ENCODE results near the gene ANTXR1. TPM values are rescaled to one million over a fixed set of nuclear protein-coding genes. Genes with fewer than 3 reads are reported as not detected.

Gene ANTXR1
- total and polyA plus RNA-seq, 5 donors, result 13.8 to 49.4 (median 36.7) TPM

- 76% methylated on average over 4 of the region's 4 CpGs for whole genome bisulfite sequencing
- DNase-seq (peak in 1 of 3 donors; percentile 60), ATAC-seq (peak in 1 of 2 donors; percentile 39)
- Histone ChIP-seq H3K27ac (ENCODE audit: low read length) (no peak overlapping the region), H3K27me3 (ENCODE audit: control insufficient read depth, insufficient read depth) (no peaks in the 10 kb centered on the region), H3K4me1 (ENCODE audit: control insufficient read depth, insufficient read depth, low read length) (peaks cover 9% of the 10 kb centered on the region), H3K4me3 (ENCODE audit: low read length) (no peak overlapping the region), H3K9me3 (ENCODE audit: control insufficient read depth, low read length) (no peaks in the 10 kb centered on the region)
- intact Hi-C loops (cut with DNase I), result no loop called here
Measured at GRCh38 chr2:69213782-69214181, 200.8 kb downstream of the ANTXR1 start.

DNA sequence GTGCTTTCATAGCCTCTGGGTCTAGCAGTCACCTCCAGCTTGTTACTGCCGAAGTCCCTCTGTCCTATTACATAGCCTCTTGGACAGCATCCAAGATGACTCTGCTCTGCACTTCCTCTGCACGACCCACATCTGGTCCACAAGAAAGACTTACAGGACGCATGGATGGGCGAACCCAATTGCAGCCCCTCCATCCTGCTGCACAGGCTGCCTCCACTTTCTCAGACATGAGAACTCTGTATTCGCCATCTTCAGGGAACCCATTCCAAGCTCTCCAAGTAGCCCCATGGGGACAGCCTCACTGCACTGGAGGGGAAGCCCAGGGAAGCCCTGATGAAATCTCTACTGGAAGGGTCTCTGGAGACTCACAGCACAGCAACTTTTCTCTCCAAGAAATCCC is 201.9 kb downstream of the ANTXR1 start:
- ATAC-seq, result peak; percentile 73 to 79
- peak overlapping the region; percentile 40 for H3K27ac ChIP-seq (ENCODE audit: low read length)
- intact Hi-C loops (cut with DNase I), result no loop called here
- WGBS, result 33% methylated on average over 5 of the region's 5 CpGs
- peaks cover 9% of the 10 kb centered on the region for H3K4me1 ChIP-seq (ENCODE audit: control insufficient read depth, insufficient read depth, low read length)
- H3K9me3 ChIP-seq (ENCODE audit: control insufficient read depth, low read length), result no peaks in the 10 kb centered on the region
- no peaks in the 10 kb centered on the region for H3K27me3 ChIP-seq (ENCODE audit: control insufficient read depth, insufficient read depth)
- DNase-seq, result peak in 1 of 3 donors; percentile 53
- H3K4me3 ChIP-seq (ENCODE audit: low read length), result no peak overlapping the region

GRCh38 chr2:69216535-69217332 is 203.8 kb downstream of the ANTXR1 start:
- Histone ChIP-seq H3K4me1 (ENCODE audit: control insufficient read depth, insufficient read depth, low read length) (peaks cover 9% of the 10 kb centered on the region), H3K27me3 (ENCODE audit: control insufficient read depth, insufficient read depth) (no peaks in the 10 kb centered on the region), H3K4me3 (ENCODE audit: low read length) (no peak overlapping the region), H3K9me3 (ENCODE audit: control insufficient read depth, low read length) (no peaks in the 10 kb centered on the region), H3K27ac (ENCODE audit: low read length) (no peak overlapping the region)
- DNase-seq (peak in 1 of 3 donors; percentile 21), ATAC-seq (no peak)
- intact Hi-C loops (cut with DNase I), result no loop called here
- 41% methylated on average over 4 of the region's 4 CpGs for whole genome bisulfite sequencing

DNA sequence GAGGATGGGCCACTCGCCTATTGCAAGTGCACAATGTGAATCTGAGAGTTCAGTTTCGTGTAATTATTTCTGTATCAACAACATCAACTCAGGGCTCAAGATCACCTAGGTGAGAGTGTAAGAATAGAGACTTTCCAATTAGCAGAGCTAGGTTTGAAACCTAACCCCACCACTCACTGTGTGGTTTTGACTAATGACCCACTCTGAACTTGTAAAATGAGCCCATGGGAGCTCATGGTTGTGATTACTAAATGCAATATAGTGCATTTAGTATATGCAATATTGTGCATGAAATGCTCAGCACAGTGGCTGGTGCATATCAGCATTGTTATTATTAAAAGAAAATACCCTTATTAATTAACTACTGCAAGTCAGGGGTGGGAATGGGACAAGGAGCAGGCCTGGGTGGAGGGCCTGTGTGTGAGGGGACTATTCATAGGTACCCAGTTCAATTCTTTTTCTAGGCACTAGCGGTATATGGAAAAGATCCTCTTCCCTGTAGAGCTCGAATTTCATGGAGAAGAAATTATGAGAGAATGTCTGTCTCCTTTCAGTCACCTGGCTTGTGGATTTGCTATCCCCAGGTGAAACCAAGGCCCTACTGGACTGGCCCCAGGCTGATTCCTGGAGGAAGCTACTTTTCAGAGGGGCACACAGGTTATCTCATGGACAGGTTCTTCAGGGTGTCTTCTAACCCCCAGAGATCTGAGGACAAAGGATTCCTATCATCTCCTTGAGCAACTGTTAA is 204.5 kb downstream of the ANTXR1 start:
- Histone ChIP-seq H3K4me1 (ENCODE audit: control insufficient read depth, insufficient read depth, low read length) (peaks cover 12% of the 10 kb centered on the region), H3K27me3 (ENCODE audit: control insufficient read depth, insufficient read depth) (no peaks in the 10 kb centered on the region), H3K9me3 (ENCODE audit: control insufficient read depth, low read length) (no peaks in the 10 kb centered on the region), H3K4me3 (ENCODE audit: low read length) (no peak overlapping the region), H3K27ac (ENCODE audit: low read length) (no peak overlapping the region)
- intact Hi-C loops (cut with DNase I), result no loop called here
- WGBS, result 79% methylated on average over 4 of the region's 4 CpGs
- ATAC-seq (no peak), DNase-seq (no peak)

DNA sequence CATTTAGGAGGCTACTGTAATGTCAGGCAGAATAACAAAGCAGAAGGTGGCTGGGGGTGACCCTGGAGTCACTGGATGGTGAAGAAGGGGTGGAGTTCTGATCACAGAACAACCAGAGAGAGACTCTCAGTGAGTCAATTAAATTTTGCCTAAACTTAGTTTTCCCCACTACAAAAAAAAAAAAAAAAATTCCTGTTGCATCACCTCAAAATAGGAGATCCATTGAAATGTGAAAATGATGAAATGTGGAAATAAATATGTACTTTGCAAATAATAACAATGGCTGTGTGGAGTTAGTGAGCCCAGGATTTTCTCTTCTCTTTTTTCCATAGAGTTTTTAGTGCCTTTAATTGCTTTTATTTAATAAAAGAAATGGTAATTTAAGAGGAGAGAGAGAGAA is 208.5 kb downstream of the ANTXR1 start:
- no peak for DNase-seq
- no peak overlapping the region for H3K27ac ChIP-seq (ENCODE audit: low read length)
- ATAC-seq, result no peak
- H3K27me3 ChIP-seq (ENCODE audit: control insufficient read depth, insufficient read depth), result no peaks in the 10 kb centered on the region
- intact Hi-C loops (cut with DNase I), result no loop called here
- no peaks in the 10 kb centered on the region for H3K9me3 ChIP-seq (ENCODE audit: control insufficient read depth, low read length)
- H3K4me1 ChIP-seq (ENCODE audit: control insufficient read depth, insufficient read depth, low read length), result peaks cover 7% of the 10 kb centered on the region
- no peak overlapping the region for H3K4me3 ChIP-seq (ENCODE audit: low read length)

- DNase-seq (no peak), ATAC-seq (peak in 1 of 2 donors; percentile 6)
- no peaks in the 10 kb centered on the region for H3K9me3 ChIP-seq (ENCODE audit: control insufficient read depth, low read length)
- H3K27me3 ChIP-seq (ENCODE audit: control insufficient read depth, insufficient read depth), result no peaks in the 10 kb centered on the region
- peaks cover 7% of the 10 kb centered on the region for H3K4me1 ChIP-seq (ENCODE audit: control insufficient read depth, insufficient read depth, low read length)
- no peak overlapping the region for H3K4me3 ChIP-seq (ENCODE audit: low read length)
- peak overlapping the region; percentile 66 for H3K27ac ChIP-seq (ENCODE audit: low read length)
- WGBS, result 72% methylated on average over 6 of the region's 6 CpGs
- intact Hi-C loops (cut with DNase I), result no loop called here
Measured at GRCh38 chr2:69221960-69222751, 209.2 kb downstream of the ANTXR1 start.

DNA sequence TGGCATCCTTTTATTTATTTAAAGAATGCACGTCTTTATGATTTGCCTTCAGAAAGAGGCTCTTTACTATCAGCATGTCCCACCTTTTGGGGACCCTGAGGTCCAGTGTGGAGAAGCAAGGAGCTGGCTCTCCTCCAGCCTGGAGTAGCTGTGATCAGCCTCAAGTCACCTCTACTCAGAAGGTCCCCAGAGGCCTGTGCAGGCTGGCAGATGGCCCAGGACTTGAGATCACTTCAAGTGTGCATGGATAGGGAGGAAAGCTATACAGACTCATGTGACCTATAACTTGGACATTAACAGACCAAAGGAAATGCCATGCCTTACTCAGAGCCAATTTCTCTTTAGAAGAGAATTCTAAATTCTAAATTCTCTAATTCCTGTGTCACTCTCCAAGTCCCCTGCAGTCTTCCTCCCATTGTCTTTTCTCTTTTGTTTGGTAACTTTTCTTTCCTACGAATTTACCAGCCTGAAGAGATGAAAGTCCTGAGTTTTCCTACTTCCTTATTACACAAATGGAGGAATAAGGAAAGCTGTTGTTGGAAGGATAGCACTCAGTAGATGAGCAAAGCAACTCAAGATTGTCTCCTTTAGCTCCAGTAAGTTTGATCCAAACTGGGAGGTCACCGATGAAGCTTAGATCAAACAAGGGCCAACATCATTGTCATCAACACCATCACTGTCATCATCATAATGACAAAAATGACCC is 210.1 kb downstream of the ANTXR1 start:
- peak; percentile 60 to 89 (median 89) for DNase-seq
- ATAC-seq, result peak; percentile 70 to 79
- Histone ChIP-seq H3K27ac (ENCODE audit: low read length) (no peak overlapping the region), H3K4me3 (ENCODE audit: low read length) (no peak overlapping the region), H3K4me1 (ENCODE audit: control insufficient read depth, insufficient read depth, low read length) (peaks cover 7% of the 10 kb centered on the region), H3K27me3 (ENCODE audit: control insufficient read depth, insufficient read depth) (no peaks in the 10 kb centered on the region), H3K9me3 (ENCODE audit: control insufficient read depth, low read length) (no peaks in the 10 kb centered on the region)
- intact Hi-C loops (cut with DNase I), result no loop called here
- 58% methylated on average over 3 of the region's 3 CpGs for WGBS

- no peak for DNase-seq
- Histone ChIP-seq H3K27ac (ENCODE audit: low read length) (no peak overlapping the region), H3K4me3 (ENCODE audit: low read length) (no peak overlapping the region), H3K4me1 (ENCODE audit: control insufficient read depth, insufficient read depth, low read length) (peaks cover 9% of the 10 kb centered on the region), H3K9me3 (ENCODE audit: control insufficient read depth, low read length) (no peaks in the 10 kb centered on the region), H3K27me3 (ENCODE audit: control insufficient read depth, insufficient read depth) (no peaks in the 10 kb centered on the region)
- intact Hi-C loops (cut with DNase I), result no loop called here
- WGBS, result 93% methylated on average over 6 of the region's 6 CpGs
- ATAC-seq, result no peak
Measured at GRCh38 chr2:69223759-69224511, 211.0 kb downstream of the ANTXR1 start.

DNA sequence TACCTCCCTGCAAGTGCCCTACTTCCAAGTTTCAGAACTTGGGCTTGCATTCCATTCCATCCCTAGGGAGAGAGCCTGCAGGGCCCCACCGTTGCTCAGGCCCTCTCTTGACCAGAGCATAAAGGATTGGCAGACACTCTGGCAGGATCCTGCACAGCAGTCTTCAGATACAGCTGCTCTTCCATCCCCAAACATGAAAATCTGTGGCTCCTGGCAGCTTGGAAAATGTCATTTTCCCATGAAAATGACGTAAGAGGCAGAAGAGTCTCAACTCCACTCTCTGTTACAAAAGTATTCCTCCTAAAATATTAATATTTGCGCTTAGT is 211.5 kb downstream of the ANTXR1 start:
- intact Hi-C loops (cut with DNase I), result no loop called here
- ATAC-seq (peak in 1 of 2 donors; percentile 48), DNase-seq (no peak)
- H3K27ac ChIP-seq (ENCODE audit: low read length), result no peak overlapping the region
- H3K27me3 ChIP-seq (ENCODE audit: control insufficient read depth, insufficient read depth), result no peaks in the 10 kb centered on the region
- peaks cover 9% of the 10 kb centered on the region for H3K4me1 ChIP-seq (ENCODE audit: control insufficient read depth, insufficient read depth, low read length)
- H3K4me3 ChIP-seq (ENCODE audit: low read length), result no peak overlapping the region
- no peaks in the 10 kb centered on the region for H3K9me3 ChIP-seq (ENCODE audit: control insufficient read depth, low read length)
- 44% methylated on average over 3 of the region's 3 CpGs for WGBS

DNA sequence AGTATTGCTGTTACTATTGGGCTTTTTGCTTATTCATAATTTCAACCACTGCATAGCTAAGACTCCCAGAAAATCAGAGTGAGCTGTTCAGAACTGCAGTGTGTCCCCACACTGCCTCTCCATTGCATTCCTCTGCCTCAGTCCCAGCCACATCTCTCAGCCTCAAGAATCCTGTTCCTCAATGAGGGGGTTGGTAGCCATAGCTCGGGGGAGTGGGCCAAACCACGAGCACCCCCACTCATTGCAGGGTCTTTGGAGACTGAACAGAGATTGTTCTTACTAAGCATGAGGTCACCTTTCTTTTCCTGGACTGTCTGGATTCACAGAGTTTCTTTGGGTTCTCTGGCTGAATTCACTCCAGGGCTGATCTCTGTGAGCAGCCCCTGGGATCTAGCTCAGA is 213.0 kb downstream of the ANTXR1 start:
- Histone ChIP-seq H3K4me3 (ENCODE audit: low read length) (no peak overlapping the region), H3K9me3 (ENCODE audit: control insufficient read depth, low read length) (no peaks in the 10 kb centered on the region), H3K27me3 (ENCODE audit: control insufficient read depth, insufficient read depth) (no peaks in the 10 kb centered on the region), H3K27ac (ENCODE audit: low read length) (no peak overlapping the region), H3K4me1 (ENCODE audit: control insufficient read depth, insufficient read depth, low read length) (peaks cover 9% of the 10 kb centered on the region)
- ATAC-seq, result no peak
- intact Hi-C loops (cut with DNase I), result no loop called here
- no peak for DNase-seq
- 92% methylated on average over 2 of the region's 2 CpGs for WGBS
